Tibial nerve (tissue), 4 donors: ENCODE results near the gene PRDM2.

Source experiments
- CTCF ChIP-seq, 5 experiments: fragments of 200-600 bp in 3 of 5; fragments of 450-650 bp in 2 of 5; sonication (generic) in 3 of 5; IDR thresholded peaks; one replicate each; pipeline ENCODE4 v1.5.1; 2016 to 2019; ENCODE audit warnings: antibody characterized with exemption in 5 of 5, mild to moderate bottlenecking in 3 of 5, moderate library complexity in 2 of 5
- EP300 ChIP-seq, 2 donors: sonication (generic); formaldehyde crosslinking; IDR thresholded peaks; one replicate each; pipeline ENCODE4 v1.6.1; 2017; ENCODE audit warnings: antibody characterized with exemption in 2 of 2, mild to moderate bottlenecking in 1 of 2
- POLR2A ChIP-seq, 2 donors: fragments of 450-650 bp; IDR thresholded peaks; one replicate each; pipeline ENCODE4 v1.6.1; 2017; ENCODE audit warnings: antibody characterized with exemption in 2 of 2, mild to moderate bottlenecking in 2 of 2, moderate library complexity in 2 of 2

GRCh38 chr1:13775459-13775858 lies 75.5 kb downstream of the PRDM2 start:
- TF ChIP-seq POLR2A (IDR thresholded peaks at IDR 0.05), result no peak
- no peak for TF ChIP-seq CTCF (IDR thresholded peaks at IDR 0.05)
- TF ChIP-seq EP300 (IDR thresholded peaks at IDR 0.05), result no peak
